SU-DHL-6 (cell line): ENCODE results near the gene PTPRK.

ENCODE experiments used
- H2AFZ ChIP-seq: fragments of 200-600 bp; sonication (generic); 2 replicates; pipeline ENCODE4 v1.6.1; 2014; ENCODE audit warnings: low read depth, mild to moderate bottlenecking, moderate library complexity, mixed read lengths, antibody characterized with exemption, low read length; ENCODE audit not compliant: severe bottlenecking
- H3F3A ChIP-seq: fragments of 200-600 bp; shearing (Covaris generic); 2 replicates; pipeline ENCODE4 v1.6.0; 2016; ENCODE audit warnings: antibody characterized with exemption, mild to moderate bottlenecking; ENCODE audit not compliant: insufficient read depth
- H3K27ac ChIP-seq: fragments of 200-600 bp; sonication (generic); 2 replicates; pipeline ENCODE4 v1.5.1; 2016; ENCODE audit warnings: low read depth, mild to moderate bottlenecking, low read length, moderate library complexity, mixed read lengths
- H3K27me3 ChIP-seq: fragments of 200-600 bp; sonication (generic), shearing (Covaris generic); 2 replicates; pipeline ENCODE4 v1.6.0; 2014; ENCODE audit warnings: mild to moderate bottlenecking, low read length
- H3K36me3 ChIP-seq: fragments of 200-600 bp; sonication (generic); 2 replicates; pipeline ENCODE4 v1.6.1; 2014; ENCODE audit warnings: mild to moderate bottlenecking, low read length, mixed read lengths
- H3K4me2 ChIP-seq: fragments of 300-600, 200-600 bp; shearing (Covaris generic), sonication (generic); 2 replicates; pipeline ENCODE4 v1.6.0; 2014; ENCODE audit warnings: low read length, low read depth, mild to moderate bottlenecking; ENCODE audit not compliant: poor library complexity, severe bottlenecking
- H3K4me3 ChIP-seq: fragments of 200-600 bp; sonication (generic); 2 replicates; pipeline ENCODE4 v1.5.1; 2014; ENCODE audit warnings: antibody characterized with exemption, low read length, mild to moderate bottlenecking, mixed read lengths; ENCODE audit not compliant: insufficient read depth, poor library complexity, severe bottlenecking
- H3K79me2 ChIP-seq: fragments of 200-600 bp; sonication (generic); 2 replicates; pipeline ENCODE4 v1.6.1; 2014; ENCODE audit warnings: mild to moderate bottlenecking, low read length, moderate library complexity; ENCODE audit not compliant: insufficient read depth
- H3K9ac ChIP-seq: fragments of 200-600 bp; sonication (generic); 2 replicates; pipeline ENCODE4 v1.7.0; 2014; ENCODE audit warnings: mild to moderate bottlenecking, low read length
- H3K9me2 ChIP-seq: fragments of 200-600 bp; sonication (generic); replicated peaks from 2 replicates; pipeline ENCODE4 v1.6.1; 2014; ENCODE audit warnings: low read length; ENCODE audit not compliant: insufficient read depth
- H3K9me3 ChIP-seq: fragments of 200-600 bp; sonication (generic); 2 replicates; pipeline ENCODE4 v1.6.1; 2014; ENCODE audit warnings: low read length, mixed read lengths; ENCODE audit not compliant: insufficient read depth
- H4K20me1 ChIP-seq: fragments of 200-600 bp; sonication (generic); 2 replicates; pipeline ENCODE4 v1.6.1; 2014; ENCODE audit warnings: low read depth, mild to moderate bottlenecking, antibody characterized with exemption, low read length, moderate library complexity, mixed read lengths
- CTCF ChIP-seq: fragments of 200-600 bp; sonication (generic); IDR thresholded peaks from one replicate; pipeline ENCODE4 v1.5.1; 2017; ENCODE audit warnings: antibody characterized with exemption, mild to moderate bottlenecking, low read length, moderate library complexity; ENCODE audit not compliant: insufficient read depth, poor library complexity, severe bottlenecking
- EZH2phosphoT487 ChIP-seq: fragments of 200-600 bp; sonication (generic), shearing (Covaris generic); conservative IDR thresholded peaks from 2 replicates; pipeline ENCODE4 v1.6.1; 2018; ENCODE audit warnings: mild to moderate bottlenecking, antibody characterized with exemption, low read length, moderate library complexity, mixed read lengths

The PTPRK gene

GRCh38 chr6:128364766-128365519 lies 155.5 kb downstream of the PTPRK start:
- no peaks in the 10 kb centered on the region for H3K36me3 ChIP-seq
- H3K9me2 ChIP-seq: no peaks in the 10 kb centered on the region
- no peak overlapping the region for H3K4me3 ChIP-seq
- H3K4me2 ChIP-seq: no peak overlapping the region
- no peak overlapping the region for H2AFZ ChIP-seq
- H3K27ac ChIP-seq: no peak overlapping the region
- H4K20me1 ChIP-seq: no peaks in the 10 kb centered on the region
- H3K9ac ChIP-seq: no peak overlapping the region
- no peaks in the 10 kb centered on the region for H3F3A ChIP-seq
- no peaks in the 10 kb centered on the region for H3K27me3 ChIP-seq
- no peak for TF ChIP-seq EZH2phosphoT487
- no peaks in the 10 kb centered on the region for H3K9me3 ChIP-seq
- H3K79me2 ChIP-seq: no peaks in the 10 kb centered on the region

GRCh38 chr6:128363020-128363813 lies 157.2 kb downstream of the PTPRK start:
- H3K36me3 ChIP-seq: no peaks in the 10 kb centered on the region
- H3K4me3 ChIP-seq: no peak overlapping the region
- TF ChIP-seq EZH2phosphoT487 (no peak), CTCF (no peak)
- H3K9me2 ChIP-seq: no peaks in the 10 kb centered on the region
- no peaks in the 10 kb centered on the region for H3K9me3 ChIP-seq
- H3F3A ChIP-seq: no peaks in the 10 kb centered on the region
- H3K27ac ChIP-seq: no peak overlapping the region
- no peaks in the 10 kb centered on the region for H3K27me3 ChIP-seq
- no peak overlapping the region for H3K9ac ChIP-seq
- no peak overlapping the region for H3K4me2 ChIP-seq
- H4K20me1 ChIP-seq: no peaks in the 10 kb centered on the region
- no peaks in the 10 kb centered on the region for H3K79me2 ChIP-seq
- no peak overlapping the region for H2AFZ ChIP-seq

- Histone ChIP-seq H3K27me3 (no peaks in the 10 kb centered on the region), H3K27ac (no peak overlapping the region), H3K4me3 (no peak overlapping the region), H3K36me3 (no peaks in the 10 kb centered on the region), H3F3A (no peaks in the 10 kb centered on the region), H2AFZ (no peak overlapping the region), H3K4me2 (no peak overlapping the region), H3K9ac (no peak overlapping the region), H3K9me2 (no peaks in the 10 kb centered on the region), H4K20me1 (no peaks in the 10 kb centered on the region), H3K79me2 (no peaks in the 10 kb centered on the region), H3K9me3 (no peaks in the 10 kb centered on the region)
- TF ChIP-seq EZH2phosphoT487: no peak
- TF ChIP-seq CTCF: no peak
Observed at GRCh38 chr6:128361378-128361777, 159.0 kb downstream of the PTPRK start.

- Histone ChIP-seq H3K79me2 (no peaks in the 10 kb centered on the region), H4K20me1 (no peaks in the 10 kb centered on the region), H3K27me3 (no peaks in the 10 kb centered on the region), H2AFZ (no peak overlapping the region), H3F3A (no peaks in the 10 kb centered on the region), H3K4me3 (no peak overlapping the region), H3K4me2 (no peak overlapping the region), H3K9me2 (no peaks in the 10 kb centered on the region), H3K9ac (no peak overlapping the region), H3K27ac (no peak overlapping the region), H3K36me3 (no peaks in the 10 kb centered on the region), H3K9me3 (no peaks in the 10 kb centered on the region)
- TF ChIP-seq CTCF (no peak), EZH2phosphoT487 (no peak)
Observed at GRCh38 chr6:128358244-128358776, 162.1 kb downstream of the PTPRK start.
